Measurements from ENCODE around the gene ERC2. TPM values are rescaled to one million over a fixed set of nuclear protein-coding genes. Genes with fewer than 3 reads are reported as not detected.

Gene ERC2
- total RNA-seq, 3 donors from 2014 or later (not counting 1 experiment from before 2014, with no cell fraction given): not detected

- 90% methylated on average over 6 of the region's 6 CpGs for WGBS (ENCODE audit: insufficient coverage)
- Histone ChIP-seq H3K27ac (ENCODE audit: low read length) (no peak overlapping the region), H3K27me3 (ENCODE audit: control insufficient read depth, insufficient read depth, low read length) (no peaks in the 10 kb centered on the region), H3K9me3 (ENCODE audit: control insufficient read depth, insufficient read depth, low read length) (no peaks in the 10 kb centered on the region), H3K4me3 (ENCODE audit: low read length) (no peak overlapping the region), H3K4me1 (ENCODE audit: control insufficient read depth, insufficient read depth, low read length) (no peaks in the 10 kb centered on the region), H3K36me3 (ENCODE audit: control insufficient read depth, insufficient read depth, low read length) (no peaks in the 10 kb centered on the region)
- ATAC-seq: no peak
- H3K9me3 Mint-ChIP-seq: peaks cover 0 to 4% of the 10 kb centered on the region in 2 donors
- H3K36me3 Mint-ChIP-seq: no peaks in the 10 kb centered on the region
- no peak overlapping the region for H3K27ac Mint-ChIP-seq
- no peak for TF ChIP-seq CTCF (IDR thresholded peaks at IDR 0.05)
- no peak for DNase-seq
- H3K4me3 Mint-ChIP-seq: no peak overlapping the region
- no peaks in the 10 kb centered on the region for H3K27me3 Mint-ChIP-seq (ENCODE audit: low read depth in 2 of 2)
- intact Hi-C loops (cut with micrococcal nuclease): no loop called here
- no peaks in the 10 kb centered on the region for H3K4me1 Mint-ChIP-seq
Measured at GRCh38 chr3:55750525-55750924, 717.7 kb downstream of the ERC2 start.

- no peak overlapping the region for H3K4me3 Mint-ChIP-seq
- Histone ChIP-seq H3K9me3 (ENCODE audit: control insufficient read depth, insufficient read depth, low read length) (no peaks in the 10 kb centered on the region), H3K4me3 (ENCODE audit: low read length) (no peak overlapping the region), H3K36me3 (ENCODE audit: control insufficient read depth, insufficient read depth, low read length) (no peaks in the 10 kb centered on the region), H3K27me3 (ENCODE audit: control insufficient read depth, insufficient read depth, low read length) (no peaks in the 10 kb centered on the region), H3K4me1 (ENCODE audit: control insufficient read depth, insufficient read depth, low read length) (no peaks in the 10 kb centered on the region), H3K27ac (ENCODE audit: low read length) (no peak overlapping the region)
- DNase-seq: no peak
- no peaks in the 10 kb centered on the region for H3K36me3 Mint-ChIP-seq
- WGBS (ENCODE audit: insufficient coverage): 92% methylated on average over 1 of the region's 1 CpG
- H3K27me3 Mint-ChIP-seq (ENCODE audit: low read depth in 2 of 2): no peaks in the 10 kb centered on the region
- no peaks in the 10 kb centered on the region for H3K4me1 Mint-ChIP-seq
- no peak for TF ChIP-seq CTCF (IDR thresholded peaks at IDR 0.05)
- H3K9me3 Mint-ChIP-seq: peaks cover 0 to 4% of the 10 kb centered on the region in 2 donors
- intact Hi-C loops (cut with micrococcal nuclease): no loop called here
- no peak for ATAC-seq
- H3K27ac Mint-ChIP-seq: no peak overlapping the region
Measured at GRCh38 chr3:55749036-55749435, 719.2 kb downstream of the ERC2 start.

- Mint-ChIP-seq H3K9me3 (peaks cover 0 to 4% of the 10 kb centered on the region in 2 donors), H3K27me3 (ENCODE audit: low read depth in 2 of 2) (no peaks in the 10 kb centered on the region), H3K4me1 (no peaks in the 10 kb centered on the region), H3K36me3 (no peaks in the 10 kb centered on the region), H3K4me3 (no peak overlapping the region), H3K27ac (no peak overlapping the region)
- intact Hi-C loops (cut with micrococcal nuclease): no loop called here
- Histone ChIP-seq H3K27ac (ENCODE audit: low read length) (no peak overlapping the region), H3K4me1 (ENCODE audit: control insufficient read depth, insufficient read depth, low read length) (no peaks in the 10 kb centered on the region), H3K36me3 (ENCODE audit: control insufficient read depth, insufficient read depth, low read length) (no peaks in the 10 kb centered on the region), H3K4me3 (ENCODE audit: low read length) (no peak overlapping the region), H3K27me3 (ENCODE audit: control insufficient read depth, insufficient read depth, low read length) (no peaks in the 10 kb centered on the region), H3K9me3 (ENCODE audit: control insufficient read depth, insufficient read depth, low read length) (no peaks in the 10 kb centered on the region)
- ATAC-seq (no peak), DNase-seq (no peak)
- no peak for TF ChIP-seq CTCF (IDR thresholded peaks at IDR 0.05)
Measured at GRCh38 chr3:55746808-55747413, 721.4 kb downstream of the ERC2 start.

- Histone ChIP-seq H3K27ac (ENCODE audit: low read length) (no peak overlapping the region), H3K9me3 (ENCODE audit: control insufficient read depth, insufficient read depth, low read length) (no peaks in the 10 kb centered on the region), H3K4me1 (ENCODE audit: control insufficient read depth, insufficient read depth, low read length) (no peaks in the 10 kb centered on the region), H3K27me3 (ENCODE audit: control insufficient read depth, insufficient read depth, low read length) (no peaks in the 10 kb centered on the region), H3K4me3 (ENCODE audit: low read length) (no peak overlapping the region), H3K36me3 (ENCODE audit: control insufficient read depth, insufficient read depth, low read length) (no peaks in the 10 kb centered on the region)
- no peaks in the 10 kb centered on the region for H3K9me3 Mint-ChIP-seq
- H3K4me1 Mint-ChIP-seq: no peaks in the 10 kb centered on the region
- H3K27me3 Mint-ChIP-seq (ENCODE audit: low read depth in 2 of 2): no peaks in the 10 kb centered on the region
- H3K36me3 Mint-ChIP-seq: no peaks in the 10 kb centered on the region
- 82% methylated on average over 2 of the region's 2 CpGs for WGBS (ENCODE audit: insufficient coverage)
- H3K27ac Mint-ChIP-seq: no peak overlapping the region
- ATAC-seq (no peak), DNase-seq (no peak)
- intact Hi-C loops (cut with micrococcal nuclease): no loop called here
- no peak overlapping the region for H3K4me3 Mint-ChIP-seq
- no peak for TF ChIP-seq CTCF (IDR thresholded peaks at IDR 0.05)
Measured at GRCh38 chr3:55742832-55743136, 725.5 kb downstream of the ERC2 start.

Measured in natural killer cell (primary cell).